Endothelial cell of umbilical vein (primary cell): ENCODE measurements around the gene CLEC4E. TPM values are rescaled to one million over a fixed set of nuclear protein-coding genes. Genes with fewer than 3 reads are reported as not detected.
A peak's percentile ranks its signal among the peaks of the same experiment; 100 is the strongest.

Experiments
- BruUV-seq: library from RNA; stranded (reverse); fragments of 400-500 nt; replicated peaks from 2 replicates; lab custom pipeline; 2021; lab: Mats Ljungman, UMichigan
- CTCF ChIA-PET: fragments of 300-600, 350-600 bp; sonication (Branson Sonifier 250); formaldehyde crosslinking; loops from one replicate; lab custom pipeline; 2021; ENCODE audit warnings: antibody characterized with exemption, inconsistent platforms; lab: Charles Lee
- POLR2A ChIA-PET: fragments of 300-600, 350-600 bp; sonication (Branson Sonifier 250); formaldehyde crosslinking; loops from one replicate; lab custom pipeline; 2021; ENCODE audit warnings: antibody characterized with exemption, inconsistent platforms; lab: Charles Lee
- DNase-seq: peaks from one replicate; pipeline ENCODE4 v3.0.0-alpha.2; 2011; ENCODE audit warnings: low read depth, low spot score
- FAIRE-seq: peaks from 2 replicates; lab custom pipeline; 2011; peaks lifted over from hg19 to GRCh38; lab: Jason Lieb, UNC
- H2AFZ ChIP-seq: 2 replicates; pipeline ENCODE4 v1.6.0; 2012; ENCODE audit warnings: low read depth, low read length, control low read depth, inconsistent platforms
- H3K27ac ChIP-seq: 2 replicates; pipeline ENCODE4 v1.5.1; 2011; ENCODE audit warnings: low read depth, mild to moderate bottlenecking, control low read depth, low read length, moderate library complexity; ENCODE audit not compliant: insufficient read depth
- H3K27me3 ChIP-seq, 2 experiments: 2 replicates each; pipeline versions ENCODE4 v1.6.0 to v1.6.1; 2011; ENCODE audit warnings: low read length in 2 of 2, mixed read lengths in 1 of 2; ENCODE audit not compliant: control insufficient read depth in 2 of 2, insufficient read depth in 2 of 2
- H3K36me3 ChIP-seq, 2 experiments: 2 replicates in 1 of 2; 3 replicates in 1 of 2; pipeline ENCODE4 v1.5.1; 2011; ENCODE audit warnings: low read length in 2 of 2, mild to moderate bottlenecking in 1 of 2, moderate library complexity in 1 of 2; ENCODE audit not compliant: control insufficient read depth in 2 of 2, insufficient read depth in 2 of 2; ENCODE audit errors: extremely low read depth in 1 of 2
- H3K4me1 ChIP-seq: 3 replicates; pipeline ENCODE4 v1.5.1; 2011; ENCODE audit warnings: mild to moderate bottlenecking, low read length; ENCODE audit not compliant: control insufficient read depth, insufficient read depth; ENCODE audit errors: extremely low read depth
- H3K4me2 ChIP-seq: 2 replicates; pipeline ENCODE4 v1.6.1; 2011; ENCODE audit warnings: low read length, control low read depth, mixed read lengths; ENCODE audit not compliant: insufficient read depth
- H3K4me3 ChIP-seq, 3 experiments: fragments of 200-600 bp in 1 of 3; sonication (generic), shearing (Covaris generic) in 1 of 3; replicated peaks in 1 of 3; 2 replicates each; pipeline ENCODE4 v1.5.1; 2011 to 2016; ENCODE audit warnings: control low read depth in 3 of 3, low read length in 3 of 3, mild to moderate bottlenecking in 2 of 3, inconsistent platforms in 1 of 3, low read depth in 1 of 3, moderate library complexity in 1 of 3; ENCODE audit not compliant: insufficient read depth in 1 of 3
- H3K79me2 ChIP-seq: 2 replicates; pipeline ENCODE4 v1.6.0; 2012; ENCODE audit warnings: low read length, inconsistent platforms; ENCODE audit not compliant: control insufficient read depth, insufficient read depth
- H3K9ac ChIP-seq: replicated peaks from 2 replicates; pipeline ENCODE3; 2011; ENCODE audit warnings: low read length, control low read depth; ENCODE audit not compliant: insufficient read depth; ENCODE audit errors: extremely low read depth
- H3K9me1 ChIP-seq: replicated peaks from 3 replicates; pipeline ENCODE4 v1.6.0; 2011; ENCODE audit warnings: mild to moderate bottlenecking, low read length; ENCODE audit not compliant: control insufficient read depth, insufficient read depth; ENCODE audit errors: extremely low read depth
- H3K9me3 ChIP-seq: replicated peaks from 2 replicates; pipeline ENCODE4 v1.5.1; 2012; ENCODE audit warnings: low read length, inconsistent platforms; ENCODE audit not compliant: control insufficient read depth, insufficient read depth
- H4K20me1 ChIP-seq: replicated peaks from 2 replicates; pipeline ENCODE3; 2011; ENCODE audit warnings: mild to moderate bottlenecking, low read length; ENCODE audit not compliant: control insufficient read depth, insufficient read depth; ENCODE audit errors: extremely low read depth
- FOS ChIP-seq: IDR thresholded peaks from 2 replicates; pipeline ENCODE4 v1.6.1; 2011; ENCODE audit warnings: mild to moderate bottlenecking, low read length, moderate library complexity, borderline replicate concordance; ENCODE audit not compliant: insufficient read depth
- MYC ChIP-seq: IDR thresholded peaks from one replicate; pipeline ENCODE4 v1.6.1; 2011; ENCODE audit warnings: mild to moderate bottlenecking, low read depth, low read length
- dilution Hi-C: fragments of 300-500 bp; cut with MboI; formaldehyde crosslinking; loops from one replicate; pipeline ENCODE4 v1.15.0; 2019; ENCODE audit warnings: low sequenced_read_pairs; ENCODE audit not compliant: extremely low pct_ligation_motif_present
- intact Hi-C: fragments of 100-400 bp; cut with micrococcal nuclease; formaldehyde crosslinking; loops from one replicate; pipeline ENCODE4 v1.10.0; 2022
- polyA plus RNA-seq, 4 experiments: library from polyadenylated mRNA; depleted of rRNA in 3 of 4; stranded (reverse) in 3 of 4; unstranded in 1 of 4; fragments of >200 nt; gene quantifications; 2 replicates each; pipeline versions ENCODE4 v1.2.1 to v1.2.3, GENCODE V29; 2011 to 2012; ENCODE audit warnings: missing spikeins in 1 of 4
- total RNA-seq: library from RNA; stranded (reverse); gene quantifications from 2 replicates; pipeline ENCODE4 v1.2.3, GENCODE V29; 2021
- TF ChIP-seq, protein P1 (sequence below), 2 donors: IDR thresholded peaks; 1 replicate in 1 of 2; 2 replicates in 1 of 2; pipeline ENCODE4 v1.5.1; 2011; ENCODE audit warnings: low read length in 2 of 2, mild to moderate bottlenecking in 2 of 2, moderate library complexity in 2 of 2, control low read depth in 1 of 2, inconsistent platforms in 1 of 2, low read depth in 1 of 2; ENCODE audit not compliant: insufficient read depth in 1 of 2; ENCODE audit errors: extremely low read depth in 1 of 2

CLEC4E gene
- total and polyA plus RNA-seq, 2 donors (not counting 3 experiments of a cell fraction or from before 2014, with no cell fraction given): not detected

GRCh38 chr12:8546591-8546990, 5.9 kb upstream of the CLEC4E start:
- dilution Hi-C loops: no loop called here

GRCh38 chr12:8544295-8544694, 3.6 kb upstream of the CLEC4E start:
- Histone ChIP-seq H4K20me1 (no peaks in the 10 kb centered on the region), H3K9me1 (no peaks in the 10 kb centered on the region), H3K4me1 (no peaks in the 10 kb centered on the region), H3K9me3 (no peaks in the 10 kb centered on the region), H2AFZ (no peak overlapping the region), H3K4me2 (no peak overlapping the region), H3K27me3 (peaks cover 10 to 22% of the 10 kb centered on the region in 2 experiments), H3K79me2 (no peaks in the 10 kb centered on the region), H3K36me3 (no peaks in the 10 kb centered on the region), H3K4me3 (no peak overlapping the region), H3K9ac (no peak overlapping the region), H3K27ac (no peak overlapping the region)
- DNase-seq (peak; percentile 81), FAIRE-seq (peak; percentile 80)
- ChIA-PET POLR2A (interaction anchor here (1.0 kb wide), 1 partner anchor 64 kb away, joined by 3 read pairs; no protein-coding TSS in a partner anchor), CTCF (interaction anchor here (0.5 to 7.2 kb wide), 97 partner anchors 9 to 561 kb away, joined by 3 to 256 read pairs (median 5); partner anchors contain the start of genes A2ML1, AICDA, CLEC4D and PHC1)
- dilution Hi-C loops: no loop called here
- no TSS peak for BruUV-seq
- TF ChIP-seq, protein P1, sequence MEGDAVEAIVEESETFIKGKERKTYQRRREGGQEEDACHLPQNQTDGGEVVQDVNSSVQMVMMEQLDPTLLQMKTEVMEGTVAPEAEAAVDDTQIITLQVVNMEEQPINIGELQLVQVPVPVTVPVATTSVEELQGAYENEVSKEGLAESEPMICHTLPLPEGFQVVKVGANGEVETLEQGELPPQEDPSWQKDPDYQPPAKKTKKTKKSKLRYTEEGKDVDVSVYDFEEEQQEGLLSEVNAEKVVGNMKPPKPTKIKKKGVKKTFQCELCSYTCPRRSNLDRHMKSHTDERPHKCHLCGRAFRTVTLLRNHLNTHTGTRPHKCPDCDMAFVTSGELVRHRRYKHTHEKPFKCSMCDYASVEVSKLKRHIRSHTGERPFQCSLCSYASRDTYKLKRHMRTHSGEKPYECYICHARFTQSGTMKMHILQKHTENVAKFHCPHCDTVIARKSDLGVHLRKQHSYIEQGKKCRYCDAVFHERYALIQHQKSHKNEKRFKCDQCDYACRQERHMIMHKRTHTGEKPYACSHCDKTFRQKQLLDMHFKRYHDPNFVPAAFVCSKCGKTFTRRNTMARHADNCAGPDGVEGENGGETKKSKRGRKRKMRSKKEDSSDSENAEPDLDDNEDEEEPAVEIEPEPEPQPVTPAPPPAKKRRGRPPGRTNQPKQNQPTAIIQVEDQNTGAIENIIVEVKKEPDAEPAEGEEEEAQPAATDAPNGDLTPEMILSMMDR (IDR thresholded peaks at IDR 0.05; ENCODE audit: extremely low read depth in 1 of 2, insufficient read depth in 1 of 2, low read depth in 1 of 2, low read length in 2 of 2): peak; percentile 74 to 81
- TF ChIP-seq FOS: no peak
- intact Hi-C loops: loop anchor here (1.0 to 2.0 kb wide), 5 partner anchors 65 to 505 kb away; no protein-coding TSS in a partner anchor

More at GRCh38 chr12:8546591-8546990, 5.9 kb upstream of the CLEC4E start:
- ChIA-PET POLR2A (no interaction called here), CTCF (interaction anchor here (0.7 to 7.2 kb wide), 6 partner anchors 27 to 503 kb away, joined by 3 to 155 read pairs (median 4); no protein-coding TSS in a partner anchor)
- intact Hi-C loops: no loop called here
- H3K36me3 ChIP-seq: no peaks in the 10 kb centered on the region
- no peak overlapping the region for H3K9ac ChIP-seq
- H3K9me3 ChIP-seq: no peaks in the 10 kb centered on the region
- no peak for DNase-seq
- H3K4me1 ChIP-seq: peaks cover 7% of the 10 kb centered on the region
- no peaks in the 10 kb centered on the region for H3K9me1 ChIP-seq
- H4K20me1 ChIP-seq: no peaks in the 10 kb centered on the region
- H2AFZ ChIP-seq: no peak overlapping the region
- FAIRE-seq: no peak
- no peak overlapping the region for H3K4me3 ChIP-seq
- no peak overlapping the region for H3K4me2 ChIP-seq
- H3K27me3 ChIP-seq: peaks cover 0 to 11% of the 10 kb centered on the region in 2 experiments
- no peak for TF ChIP-seq MYC
- TF ChIP-seq, protein P1 (IDR thresholded peaks at IDR 0.05; ENCODE audit: extremely low read depth in 1 of 2, insufficient read depth in 1 of 2, low read depth in 1 of 2, low read length in 2 of 2): no peak
- H3K79me2 ChIP-seq: no peaks in the 10 kb centered on the region
- no TSS peak for BruUV-seq
- no peak overlapping the region for H3K27ac ChIP-seq
